ENCODE data around the gene LOXL4. TPM values are rescaled to one million over a fixed set of nuclear protein-coding genes. Genes with fewer than 3 reads are reported as not detected.
A peak's percentile ranks its signal among the peaks of the same experiment; 100 is the strongest.

Gene LOXL4
- total and polyA plus RNA-seq, 12 donors = 0.61 to 14.4 (median 3.4) TPM

DNA sequence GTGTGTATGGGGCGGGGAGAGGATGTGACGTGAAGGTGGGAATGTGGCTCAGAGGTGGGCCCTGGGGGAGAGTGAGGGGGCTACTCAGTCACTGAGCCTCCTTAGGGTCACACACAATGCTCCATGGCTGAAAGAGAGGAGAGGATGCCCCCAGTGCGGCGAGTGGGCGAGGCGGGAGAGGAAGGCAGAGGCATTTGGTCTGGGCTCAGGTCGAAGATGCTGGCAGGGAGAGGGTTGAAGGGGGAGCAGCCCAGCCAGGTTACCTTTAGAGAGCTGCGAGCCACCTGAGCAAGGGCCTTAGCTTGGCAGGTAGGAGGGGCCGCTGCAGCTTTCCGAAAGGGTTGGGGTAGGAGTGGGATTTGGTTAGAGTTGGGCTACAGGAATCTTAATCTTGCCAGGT, 4.7 kb upstream of the LOXL4 start:
- Histone ChIP-seq H3K36me3 (replicated peaks in 1 of 2) (no peaks in the 10 kb centered on the region), H3K4me3 (no peak overlapping the region), H3K9me3 (replicated peaks in 1 of 3) (no peaks in the 10 kb centered on the region), H3K27me3 (no peaks in the 10 kb centered on the region), H3K27ac (no peak overlapping the region), H3K4me1 (replicated peaks in 1 of 2) (peaks cover 14 to 19% of the 10 kb centered on the region in 2 donors)
- peak in 2 of 7 donors; percentile 17 to 30 for DNase-seq
- no peak for TF ChIP-seq POLR2A (IDR thresholded peaks at IDR 0.05)
- TF ChIP-seq CTCF (IDR thresholded peaks at IDR 0.05) = no peak
- 75 to 80% (median 79%) methylated on average over 10 of the region's 10 CpGs for WGBS, 4 donors
- intact Hi-C loops (cut with DNase I) = no loop called here

- DNase-seq = peak in 2 of 7 donors; percentile 6 to 41
- Histone ChIP-seq H3K9me3 (replicated peaks in 1 of 3) (no peaks in the 10 kb centered on the region), H3K4me3 (no peak overlapping the region), H3K27ac (no peak overlapping the region), H3K4me1 (replicated peaks in 1 of 2) (peaks cover 14 to 20% of the 10 kb centered on the region in 2 donors), H3K36me3 (replicated peaks in 1 of 2) (no peaks in the 10 kb centered on the region), H3K27me3 (no peaks in the 10 kb centered on the region)
- WGBS, 4 donors = 72 to 88% (median 86%) methylated on average over 5 to 8 of the region's 8 CpGs
- intact Hi-C loops (cut with DNase I) = no loop called here
- TF ChIP-seq POLR2A (IDR thresholded peaks at IDR 0.05) (no peak), CTCF (IDR thresholded peaks at IDR 0.05) (no peak)
Observed at GRCh38 chr10:98272245-98272644, 4.3 kb upstream of the LOXL4 start.

DNA sequence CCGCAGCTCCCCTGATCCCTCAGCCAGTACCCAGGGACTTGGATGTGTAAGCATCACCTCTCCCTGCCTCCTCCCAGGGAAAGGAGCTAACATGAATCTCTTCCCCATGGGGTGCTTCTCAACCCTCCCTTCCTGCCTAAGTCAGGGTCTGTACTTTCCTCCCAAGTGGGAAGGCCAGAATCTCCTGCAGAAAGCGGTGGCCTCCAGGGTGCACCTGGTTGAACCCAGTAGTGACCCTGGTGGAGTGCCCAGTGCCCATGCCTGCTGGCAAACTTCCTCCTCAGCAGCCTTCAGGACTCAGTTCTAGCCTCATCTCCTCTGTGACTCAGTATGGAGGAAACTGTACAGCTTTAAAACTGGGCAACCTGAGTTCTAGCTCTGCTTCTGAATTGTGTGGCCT, 2.8 kb upstream of the LOXL4 start:
- peak overlapping the region in 1 of 5 donors; percentile 87 for H3K27ac ChIP-seq
- TF ChIP-seq CTCF (IDR thresholded peaks at IDR 0.05) (no peak), POLR2A (IDR thresholded peaks at IDR 0.05) (no peak)
- DNase-seq = peak in 1 of 7 donors; percentile 20
- 79 to 90% (median 84%) methylated on average over 2 of the region's 2 CpGs for WGBS, 4 donors
- no peaks in the 10 kb centered on the region for H3K36me3 ChIP-seq (replicated peaks in 1 of 2)
- H3K4me3 ChIP-seq = no peak overlapping the region
- H3K9me3 ChIP-seq (replicated peaks in 1 of 3) = no peaks in the 10 kb centered on the region
- H3K4me1 ChIP-seq (replicated peaks in 1 of 2) = peaks cover 14 to 20% of the 10 kb centered on the region in 2 donors
- no peaks in the 10 kb centered on the region for H3K27me3 ChIP-seq
- intact Hi-C loops (cut with DNase I) = no loop called here

GRCh38 chr10:98270073-98270740, 2.2 kb upstream of the LOXL4 start:
- Histone ChIP-seq H3K36me3 (replicated peaks in 1 of 2) (no peaks in the 10 kb centered on the region), H3K27me3 (no peaks in the 10 kb centered on the region), H3K4me1 (replicated peaks in 1 of 2) (peaks cover 14 to 20% of the 10 kb centered on the region in 2 donors), H3K9me3 (replicated peaks in 1 of 3) (no peaks in the 10 kb centered on the region), H3K4me3 (no peak overlapping the region), H3K27ac (peak overlapping the region in 1 of 5 donors; percentile 87)
- intact Hi-C loops (cut with DNase I) = no loop called here
- TF ChIP-seq POLR2A (IDR thresholded peaks at IDR 0.05) (no peak), CTCF (IDR thresholded peaks at IDR 0.05) (no peak)
- peak in 4 of 7 donors; percentile 38 to 54 (median 43) for DNase-seq
- 56 to 64% (median 60%) methylated on average over 8 to 10 of the region's 10 CpGs for WGBS, 4 donors
